ENCODE data around the gene APOB.
"Not testable (repeated sequence)": the region's sequence is repeated elsewhere in the genome, so short reads cannot be mapped to it uniquely, and the experiment has no call there.

The APOB gene

DNA sequence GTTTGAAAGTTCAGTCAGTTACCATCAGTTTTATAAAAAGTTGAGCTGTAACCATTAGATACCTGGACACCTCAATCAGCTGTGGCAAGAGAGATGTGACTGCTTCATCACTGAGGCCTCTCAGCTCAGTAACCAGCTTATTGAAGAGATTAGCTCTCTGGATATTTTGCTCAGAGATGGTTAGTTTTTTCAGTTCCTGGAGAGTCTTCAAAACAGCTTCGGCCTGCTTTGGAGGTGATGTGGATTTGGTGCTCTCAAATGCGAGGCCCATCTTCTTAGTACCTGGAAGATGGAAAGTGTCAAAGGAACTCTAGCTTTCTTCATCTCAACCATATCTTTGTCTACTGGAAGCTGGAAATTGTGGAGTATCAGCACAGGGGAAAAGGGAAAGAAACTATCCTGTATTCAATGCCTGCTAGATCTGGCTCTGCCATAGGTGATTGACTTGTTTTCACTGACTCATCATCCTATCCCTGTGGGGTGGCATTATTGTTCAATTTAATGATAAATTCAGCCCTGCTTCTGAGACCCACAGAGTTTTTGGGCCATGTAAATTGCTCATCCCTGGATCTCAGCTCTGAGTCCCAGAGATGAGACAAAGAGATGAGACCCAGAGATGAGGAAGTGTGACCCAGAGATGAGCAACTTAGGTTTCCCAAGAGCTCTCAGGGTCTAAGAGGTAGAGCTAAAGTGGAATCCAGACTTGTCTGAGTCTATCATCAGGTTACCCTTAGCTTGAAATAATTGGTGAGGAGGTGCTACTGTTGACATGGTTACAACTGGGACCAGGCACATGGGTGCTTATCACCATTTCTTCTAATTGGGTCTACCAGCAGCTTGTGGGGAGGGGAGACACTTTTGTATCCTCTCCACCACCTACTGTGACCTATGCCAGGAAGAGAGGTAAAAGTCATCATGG is 10.4 kb downstream of the APOB start:
- FAIRE-seq = no peak

DNA sequence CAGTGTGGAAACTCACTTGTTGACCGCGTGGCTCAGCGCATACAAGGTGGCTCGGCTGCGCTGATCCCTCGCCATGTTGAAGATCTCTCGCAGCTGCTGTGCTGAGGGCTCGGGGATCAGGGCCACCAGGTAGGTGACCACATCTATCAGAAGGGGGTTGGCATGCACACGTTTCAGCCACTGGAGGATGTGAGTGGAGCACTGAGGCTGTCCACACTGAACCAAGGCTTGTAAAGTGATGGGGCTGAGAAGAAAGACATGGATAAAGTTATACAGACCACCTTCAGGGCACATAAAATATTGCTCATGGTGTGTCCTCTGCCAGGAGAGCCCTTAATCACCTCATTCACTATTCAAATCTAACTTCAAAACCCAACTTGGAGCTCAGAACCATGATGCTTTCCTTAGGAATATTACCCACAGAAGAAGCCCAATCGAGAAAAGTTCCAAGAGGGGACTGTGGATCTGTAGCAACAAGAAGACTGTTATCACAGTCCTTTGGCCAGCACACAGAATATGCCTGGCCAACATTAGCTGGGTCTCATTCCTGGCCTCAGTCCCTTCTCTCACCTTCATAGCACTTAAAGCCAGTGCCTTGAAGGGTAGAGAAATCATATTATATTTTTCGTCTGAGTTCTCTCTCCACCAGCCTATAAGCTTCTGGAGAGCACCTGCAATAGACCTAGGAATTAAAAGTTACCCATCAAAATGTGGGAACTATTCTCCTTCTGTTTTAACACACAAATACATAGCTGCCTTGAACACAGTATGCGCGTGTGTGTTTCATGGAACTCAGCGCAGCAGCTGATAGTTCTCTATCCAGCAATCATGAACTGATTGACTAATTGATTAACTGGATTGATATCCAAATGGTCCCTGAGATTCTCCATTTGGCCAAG is 11.3 kb downstream of the APOB start:
- FAIRE-seq = no peak

- no peak for FAIRE-seq
Observed at GRCh38 chr2:21030983-21031968, 12.6 kb downstream of the APOB start.

DNA sequence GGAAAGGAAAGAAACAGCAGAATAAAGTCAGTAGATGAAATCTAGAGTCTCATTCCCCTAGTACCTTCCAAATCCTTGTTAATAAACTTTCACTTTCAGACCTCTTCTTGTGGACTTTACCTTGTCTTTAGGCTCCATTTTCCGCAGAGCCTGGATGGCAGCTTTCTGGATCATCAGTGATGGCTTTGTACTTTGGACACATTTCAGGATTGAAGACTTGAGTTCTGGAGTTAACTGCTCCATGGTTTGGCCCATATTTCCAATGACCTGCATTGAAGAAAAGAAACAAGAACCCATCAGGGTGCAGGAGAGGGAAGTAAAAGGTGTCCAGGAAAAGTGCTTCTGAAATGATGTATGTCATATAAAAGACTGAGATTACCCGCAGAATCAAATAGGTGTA is 14.4 kb downstream of the APOB start:
- no peak for FAIRE-seq

DNA sequence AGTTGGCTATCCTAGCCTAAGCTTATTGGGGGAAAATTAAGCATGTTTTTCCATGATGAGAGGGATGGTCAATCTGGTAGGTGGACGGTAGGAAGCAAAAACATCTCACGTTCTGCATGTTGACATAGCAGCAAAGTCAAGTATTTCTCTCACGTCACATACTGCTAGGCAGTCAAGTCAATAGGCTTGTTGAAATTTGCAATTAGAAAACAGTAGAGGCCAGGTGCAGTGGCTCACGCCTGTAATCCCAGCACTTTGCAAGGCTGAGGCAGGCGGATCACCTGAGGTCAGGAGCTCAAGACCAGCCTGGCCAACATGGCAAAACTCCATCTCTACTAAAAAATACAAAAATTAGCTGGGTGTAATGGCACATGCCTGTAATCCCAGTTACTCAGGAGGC is 14.9 kb downstream of the APOB start:
- FAIRE-seq = not testable (repeated sequence)

DNA sequence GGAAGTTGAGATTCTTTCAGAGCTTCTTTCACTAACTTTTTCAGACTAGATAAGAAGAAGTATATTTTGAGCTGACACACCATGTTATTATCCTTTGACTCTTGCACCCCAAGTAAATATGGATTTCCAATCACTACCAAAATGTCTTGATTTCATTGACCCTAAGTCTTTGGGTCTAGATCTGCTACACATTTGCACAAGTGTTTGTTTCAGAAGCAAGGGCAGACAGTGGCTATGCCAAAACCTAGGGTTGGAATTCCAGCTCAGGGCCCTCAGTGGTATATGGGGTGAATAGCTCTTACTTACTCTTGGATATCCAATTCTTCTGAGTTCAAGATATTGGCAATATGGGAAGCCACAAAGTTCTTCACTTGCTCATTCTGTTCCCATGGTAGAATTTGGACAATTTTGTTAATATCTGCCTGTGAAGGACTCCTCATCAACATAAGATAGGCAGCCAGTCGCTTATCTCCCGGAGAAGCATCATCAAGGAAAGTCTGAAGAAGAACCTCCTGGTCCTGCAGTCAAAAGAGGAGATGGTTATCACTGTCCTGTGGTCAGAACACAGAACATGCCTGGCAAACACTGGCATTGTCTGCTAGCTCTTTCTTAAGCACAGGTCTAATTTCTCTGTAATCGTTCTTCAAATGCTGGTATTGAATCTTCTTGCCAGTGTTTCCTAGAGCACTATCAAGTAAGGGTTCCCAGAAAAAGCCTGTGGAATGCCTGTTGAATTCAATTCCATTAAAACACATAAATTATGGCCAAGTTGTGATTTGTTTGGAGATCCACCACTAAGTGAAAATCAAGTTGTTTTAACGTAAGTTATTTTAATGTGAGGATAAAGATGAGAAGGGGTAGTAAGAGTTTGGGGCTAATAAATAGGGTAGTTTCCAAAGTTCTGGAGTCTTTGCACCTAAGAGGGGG is 15.6 kb downstream of the APOB start:
- FAIRE-seq = no peak

GRCh38 chr2:21026479-21027282 is 17.2 kb downstream of the APOB start:
- no peak for FAIRE-seq

DNA sequence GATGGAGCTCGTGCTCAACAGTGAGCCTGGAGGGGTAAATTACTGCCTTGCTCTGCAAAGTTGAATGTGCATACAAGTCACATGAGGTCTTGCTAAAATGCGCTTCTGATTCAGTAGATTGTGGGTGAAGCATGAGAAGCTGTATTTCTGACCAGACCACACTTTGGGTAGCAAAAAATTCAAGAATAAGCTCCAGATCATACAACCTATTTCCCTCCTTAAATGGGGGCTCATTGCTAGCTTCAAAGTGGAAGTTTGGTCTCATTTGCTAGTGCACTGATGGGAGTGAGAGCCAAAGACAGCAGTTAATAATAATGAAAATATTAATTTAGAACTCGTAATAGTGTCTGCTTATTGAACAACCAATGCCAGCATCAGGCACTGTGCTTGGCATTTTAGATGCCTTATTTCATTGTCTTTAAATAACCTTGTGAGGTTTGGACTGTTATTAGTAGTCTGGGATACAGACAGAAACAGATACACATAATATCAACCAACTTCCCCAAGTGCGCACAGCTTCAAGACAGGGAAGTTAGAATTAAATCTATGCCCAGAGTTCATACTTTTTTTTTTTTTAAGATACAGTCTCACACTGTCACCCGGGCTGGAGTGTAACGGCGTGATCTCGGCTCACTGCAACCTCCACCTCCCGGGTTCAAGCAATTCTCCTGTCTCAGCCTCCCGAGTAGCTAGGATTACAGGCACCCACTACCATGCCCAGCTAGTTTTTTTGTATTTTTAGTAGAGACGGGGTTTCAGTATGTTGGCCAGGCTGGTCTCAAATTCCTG is 18.0 kb downstream of the APOB start:
- no peak for FAIRE-seq

DNA sequence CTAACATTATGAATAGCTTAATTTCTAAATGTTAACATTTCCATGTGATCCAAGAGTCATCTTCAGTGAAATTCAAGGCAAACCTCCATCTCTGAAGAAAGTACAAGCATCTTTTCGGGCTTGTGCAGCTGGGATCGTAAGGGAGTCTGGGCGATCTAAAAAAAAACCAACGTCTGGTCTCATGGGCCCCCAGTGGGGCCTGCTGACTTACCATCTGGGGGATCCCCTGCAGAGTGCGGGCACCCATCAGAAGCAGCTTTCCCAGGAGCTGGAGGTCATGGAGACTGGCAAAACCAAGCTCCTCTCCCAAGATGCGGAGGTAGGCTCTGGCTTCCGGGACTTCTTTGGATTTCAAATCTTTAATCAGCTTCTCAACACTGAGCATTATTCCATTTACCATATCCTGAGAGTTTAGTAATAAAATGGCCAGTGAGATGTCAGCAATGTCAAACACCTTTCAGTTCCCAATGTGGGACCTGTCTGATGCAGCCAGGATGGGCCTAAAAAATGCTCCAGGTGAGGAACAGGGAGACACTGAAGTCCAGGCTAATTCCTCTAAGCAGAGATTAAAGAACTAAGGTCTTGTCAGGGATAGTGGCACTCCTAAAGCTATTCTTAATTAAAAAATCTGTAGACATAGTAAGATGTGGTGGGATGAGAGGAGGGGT is 19.0 kb downstream of the APOB start:
- no peak for FAIRE-seq

DNA sequence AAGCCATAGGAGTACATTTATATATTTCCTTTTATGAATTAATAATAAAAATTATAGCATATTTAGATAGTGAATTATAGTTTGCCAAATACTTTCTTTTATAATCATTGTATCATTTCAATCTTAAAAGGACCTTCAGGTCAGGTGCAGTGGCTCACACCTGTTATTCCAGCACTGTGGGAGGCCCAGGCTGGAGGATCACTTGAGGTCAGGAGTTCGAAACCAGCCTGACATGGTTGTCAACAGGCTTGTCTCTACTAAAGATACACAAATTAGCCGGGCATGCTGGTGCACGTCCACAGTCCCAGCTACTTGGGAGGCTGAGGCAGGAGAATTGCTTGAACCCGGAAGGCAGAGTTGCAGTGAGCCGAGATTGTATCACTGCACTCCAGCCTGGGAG is 19.7 kb downstream of the APOB start:
- no peak for FAIRE-seq

DNA sequence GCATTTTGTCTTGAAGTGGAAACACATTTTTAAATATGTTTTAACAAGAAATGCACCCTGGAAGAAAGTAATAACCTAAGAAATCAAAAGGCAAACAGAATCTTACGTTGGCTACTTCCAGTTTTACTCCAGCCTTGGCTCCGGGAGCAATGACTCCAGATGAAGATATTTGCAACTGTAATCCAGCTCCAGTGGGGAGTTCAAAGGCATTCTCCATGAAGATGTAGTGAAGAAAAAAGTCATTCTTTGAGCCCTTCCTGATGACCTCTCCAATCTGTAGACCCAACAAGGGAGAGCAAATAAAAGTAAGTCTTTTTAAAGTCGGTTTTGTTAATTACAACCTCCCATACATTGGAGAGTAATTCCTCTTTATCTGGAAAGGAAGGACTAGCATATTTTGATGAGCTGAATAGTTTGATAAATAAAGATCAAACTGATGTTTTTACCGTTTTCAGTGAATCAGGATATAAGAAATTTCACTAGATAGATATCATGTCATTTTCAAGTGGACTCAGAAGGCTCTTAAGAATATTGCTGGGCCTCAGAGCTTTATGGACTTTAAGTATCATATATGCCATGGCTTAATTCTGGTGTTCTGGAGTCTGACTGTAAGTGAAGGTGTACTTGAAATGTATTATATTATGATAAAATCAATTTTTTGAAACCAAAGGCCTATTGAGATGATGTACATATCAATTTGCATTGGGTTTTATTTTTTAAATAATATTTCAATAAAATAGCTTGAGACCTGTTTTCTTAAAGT is 20.3 kb downstream of the APOB start:
- FAIRE-seq = no peak

- no peak for FAIRE-seq
Observed at GRCh38 chr2:21022792-21023367, 21.0 kb downstream of the APOB start.

DNA sequence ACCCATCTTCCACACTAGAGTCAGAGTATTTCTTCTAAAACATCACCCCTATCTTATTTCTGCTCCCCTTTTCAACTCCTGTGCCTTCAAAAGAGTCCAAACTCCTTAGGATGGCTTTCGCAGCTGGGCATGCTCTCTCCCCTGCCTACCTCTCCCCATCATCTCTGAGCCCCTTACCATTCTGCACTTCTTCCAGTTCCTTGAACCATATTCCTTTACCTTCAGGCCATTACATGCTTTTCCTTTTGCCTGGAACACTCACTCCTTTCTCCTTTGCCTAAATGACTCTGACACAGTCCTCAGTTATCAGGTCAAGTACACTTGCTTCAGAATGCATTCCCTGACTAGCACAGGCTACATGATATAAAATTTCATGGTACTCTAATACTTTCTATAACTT is 22.4 kb downstream of the APOB start:
- FAIRE-seq = no peak

GRCh38 chr2:21020668-21021288 is 23.1 kb downstream of the APOB start:
- FAIRE-seq = no peak

GRCh38 chr2:21020031-21020667 is 23.7 kb downstream of the APOB start:
- FAIRE-seq = no peak

DNA sequence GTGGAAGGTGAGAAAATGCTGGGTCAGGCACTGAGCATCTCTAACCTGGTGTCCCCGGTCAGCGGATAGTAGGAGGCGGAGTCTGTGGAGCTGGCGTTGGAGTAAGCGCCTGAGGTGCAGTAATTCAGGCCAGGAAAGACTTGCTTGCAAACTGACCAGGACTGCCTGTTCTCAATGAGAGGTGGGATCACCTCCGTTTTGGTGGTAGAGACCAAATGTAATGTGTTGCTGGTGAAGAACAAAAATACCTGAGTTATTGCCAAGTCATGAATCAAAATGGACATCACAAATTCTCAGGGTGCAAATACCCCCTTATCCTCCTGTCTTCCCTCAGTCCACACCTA is 24.2 kb downstream of the APOB start:
- FAIRE-seq = no peak
